Dedifferentiated amniotic fluid mesenchymal stem cell (primary cell): ENCODE results near the gene RBPJ.
A peak's percentile ranks its signal among the peaks of the same experiment; 100 is the strongest.
"Not testable (repeated sequence)": the region's sequence is repeated elsewhere in the genome, so short reads cannot be mapped to it uniquely, and the experiment has no call there.

Experiments
- DNase-seq: peaks from one replicate; pipeline ENCODE4 v3.0.0-alpha.2; 2016; ENCODE audit errors: extremely low spot score

Gene RBPJ

GRCh38 chr4:26372525-26373172 lies 51.8 kb downstream of the RBPJ start:
- no peak for DNase-seq

GRCh38 chr4:26375551-26375950 lies 54.7 kb downstream of the RBPJ start:
- no peak for DNase-seq

- DNase-seq = no peak
Measured at GRCh38 chr4:26377328-26378311, 56.8 kb downstream of the RBPJ start.

- DNase-seq = no peak
Measured at GRCh38 chr4:26379837-26380236, 59.0 kb downstream of the RBPJ start.

- DNase-seq = no peak
Measured at GRCh38 chr4:26380740-26381139, 59.9 kb downstream of the RBPJ start.

- DNase-seq = no peak
Measured at GRCh38 chr4:26384380-26385057, 63.7 kb downstream of the RBPJ start.

- no peak for DNase-seq
Measured at GRCh38 chr4:26385690-26386089, 64.9 kb downstream of the RBPJ start.

- DNase-seq = no peak
Measured at GRCh38 chr4:26386386-26386785, 65.6 kb downstream of the RBPJ start.

GRCh38 chr4:26388671-26389070 lies 67.9 kb downstream of the RBPJ start:
- DNase-seq = no peak

GRCh38 chr4:26397086-26397485 lies 76.3 kb downstream of the RBPJ start:
- DNase-seq = no peak

GRCh38 chr4:26400132-26400531 lies 79.3 kb downstream of the RBPJ start:
- DNase-seq = no peak

GRCh38 chr4:26402017-26402416 lies 81.2 kb downstream of the RBPJ start:
- not testable (repeated sequence) for DNase-seq

GRCh38 chr4:26402458-26402857 lies 81.6 kb downstream of the RBPJ start:
- DNase-seq = no peak

- DNase-seq = no peak
Measured at GRCh38 chr4:26404743-26405206, 84.0 kb downstream of the RBPJ start.

GRCh38 chr4:26406346-26406975 lies 85.6 kb downstream of the RBPJ start:
- DNase-seq = no peak

GRCh38 chr4:26407476-26407875 lies 86.7 kb downstream of the RBPJ start:
- no peak for DNase-seq

- DNase-seq = peak; percentile 52
Measured at GRCh38 chr4:26410385-26411293, 89.8 kb downstream of the RBPJ start.

GRCh38 chr4:26412381-26413372 lies 91.9 kb downstream of the RBPJ start:
- DNase-seq = no peak

- DNase-seq = no peak
Measured at GRCh38 chr4:26413582-26413981, 92.8 kb downstream of the RBPJ start.

GRCh38 chr4:26418107-26418506 lies 97.3 kb downstream of the RBPJ start:
- DNase-seq = no peak
